NCI-H345 treated with DMSO at 0.1 percent for 48 hours (cell line): ENCODE data around the gene RNF149.
A peak's percentile ranks its signal among the peaks of the same experiment; 100 is the strongest.
"Not testable (repeated sequence)": the region's sequence is repeated elsewhere in the genome, so short reads cannot be mapped to it uniquely, and the experiment has no call there.

Source experiments
- DNase-seq: peaks from one replicate; lab custom pipeline; 2025; ENCODE audit not compliant: unreplicated experiment; lab: John Stamatoyannopoulos, UW

Gene RNF149

GRCh38 chr2:101258804-101259203 is 49.7 kb downstream of the RNF149 start:
- no peak for DNase-seq

DNA sequence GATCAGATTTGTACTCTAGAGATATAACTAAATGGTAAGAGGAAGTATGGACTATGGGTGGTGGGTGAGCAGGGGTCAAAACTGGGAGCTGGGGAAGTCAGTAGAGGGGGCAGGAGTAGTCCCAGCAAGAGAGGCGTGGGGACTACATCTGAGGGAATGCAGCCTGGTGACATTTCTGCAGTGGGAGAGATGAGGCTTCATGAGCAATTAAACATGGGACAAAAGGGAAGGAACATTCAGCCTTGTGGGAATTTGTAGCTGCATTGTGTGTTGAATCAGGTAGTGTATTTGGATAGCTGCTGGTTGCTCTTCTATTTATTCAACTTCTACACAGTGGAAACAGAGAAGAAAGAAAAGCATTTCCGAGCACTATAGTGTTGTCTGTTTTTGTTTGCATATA is 52.2 kb downstream of the RNF149 start:
- DNase-seq = no peak

GRCh38 chr2:101255501-101255900 is 53.0 kb downstream of the RNF149 start:
- DNase-seq = no peak

DNA sequence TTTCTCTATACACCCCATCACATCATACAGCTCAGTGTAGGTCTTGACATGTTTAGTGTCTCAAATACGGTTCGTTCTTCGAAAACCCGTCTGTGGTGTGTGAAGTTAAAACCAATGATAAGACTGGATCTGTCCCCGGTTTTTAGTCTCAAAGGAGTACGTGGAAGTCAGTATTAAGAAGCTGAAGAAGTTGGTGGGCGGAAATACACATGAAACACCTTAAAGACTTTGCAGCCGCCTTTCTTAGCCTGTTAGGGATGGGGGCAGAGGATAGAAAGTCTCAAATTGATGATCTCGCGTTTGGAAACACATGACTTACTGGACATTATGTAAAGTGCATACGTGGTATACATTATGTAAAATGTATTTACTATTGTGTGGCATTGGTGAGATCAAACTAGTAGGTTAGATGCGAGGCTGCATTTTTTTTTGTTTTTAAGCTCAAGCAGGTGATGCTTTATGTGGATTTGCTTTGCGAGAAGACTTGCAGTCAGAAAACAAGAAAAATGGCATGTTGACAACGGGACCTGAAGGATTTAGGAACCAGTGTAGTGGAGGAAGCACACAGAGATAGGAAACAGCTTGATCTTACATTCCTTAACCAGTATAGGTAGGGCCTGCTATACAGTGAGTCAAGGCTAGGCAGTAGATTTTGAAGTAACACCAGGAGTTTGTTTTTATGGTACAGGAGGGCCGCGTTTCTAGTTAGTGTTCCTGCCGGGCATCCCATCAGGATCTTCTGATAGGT is 54.6 kb downstream of the RNF149 start:
- no peak for DNase-seq

DNA sequence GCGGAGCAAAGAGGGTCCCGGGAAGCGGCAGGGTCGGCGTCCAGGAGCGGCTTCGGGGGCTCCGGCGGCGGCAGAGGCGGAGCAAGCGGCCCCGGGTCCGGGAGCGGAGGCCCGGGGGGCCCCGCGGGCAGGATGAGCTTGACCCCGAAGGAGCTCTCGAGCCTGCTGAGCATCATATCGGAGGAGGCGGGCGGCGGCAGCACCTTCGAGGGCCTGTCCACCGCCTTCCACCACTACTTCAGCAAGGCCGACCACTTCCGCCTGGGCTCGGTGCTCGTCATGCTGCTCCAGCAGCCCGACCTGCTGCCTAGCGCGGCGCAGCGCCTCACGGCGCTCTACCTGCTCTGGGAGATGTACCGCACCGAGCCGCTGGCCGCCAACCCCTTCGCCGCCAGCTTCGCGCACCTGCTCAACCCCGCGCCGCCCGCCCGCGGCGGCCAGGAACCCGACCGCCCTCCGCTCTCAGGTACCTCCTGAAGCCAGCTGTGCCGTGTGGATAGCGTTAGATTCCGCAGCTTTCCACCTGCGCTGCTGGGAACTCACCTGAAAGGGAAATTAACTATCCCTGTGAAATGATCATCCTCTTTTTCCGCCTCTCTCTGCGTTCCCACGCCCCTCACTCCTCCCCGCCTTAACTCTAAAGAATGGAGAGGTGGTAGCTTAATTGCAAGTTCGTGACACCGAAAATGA is 55.3 kb downstream of the RNF149 start:
- DNase-seq = peak; percentile 26

DNA sequence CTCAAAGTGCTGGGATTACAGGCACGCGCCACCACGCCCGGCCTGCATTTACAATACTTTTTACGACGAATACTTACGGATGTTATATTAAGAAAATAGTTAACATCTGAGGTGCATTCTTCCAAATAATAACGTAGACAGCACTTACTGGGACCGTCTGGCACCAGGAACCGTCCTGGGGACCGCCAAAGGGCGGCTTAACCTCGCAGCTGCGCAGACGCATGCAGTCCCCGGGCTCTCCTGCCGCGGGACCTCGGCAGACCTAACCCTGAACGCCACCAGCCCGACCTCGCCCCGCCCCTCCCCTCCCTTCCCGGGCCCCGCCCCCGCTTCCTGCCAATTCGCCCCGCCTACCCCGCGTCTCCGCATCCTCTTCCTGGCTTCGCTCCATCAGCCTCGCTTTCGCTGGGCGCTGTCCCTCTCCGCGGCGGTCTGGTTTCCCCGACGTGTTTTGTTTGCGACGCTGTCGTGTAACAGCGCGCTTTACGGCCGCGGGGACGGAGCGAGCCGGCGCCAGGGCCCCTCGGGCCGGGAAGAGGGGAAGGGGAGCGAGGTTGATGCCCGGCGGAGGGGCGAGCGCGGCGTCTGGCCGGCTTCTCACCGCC is 56.0 kb downstream of the RNF149 start, which contains the start of gene CNOT11:
CNOT11 (plus strand) TSS at position 479 of the 605 bp plus-strand sequence; CDS start at position 558, 79 bp downstream.
- peak; percentile 88 for DNase-seq

DNA sequence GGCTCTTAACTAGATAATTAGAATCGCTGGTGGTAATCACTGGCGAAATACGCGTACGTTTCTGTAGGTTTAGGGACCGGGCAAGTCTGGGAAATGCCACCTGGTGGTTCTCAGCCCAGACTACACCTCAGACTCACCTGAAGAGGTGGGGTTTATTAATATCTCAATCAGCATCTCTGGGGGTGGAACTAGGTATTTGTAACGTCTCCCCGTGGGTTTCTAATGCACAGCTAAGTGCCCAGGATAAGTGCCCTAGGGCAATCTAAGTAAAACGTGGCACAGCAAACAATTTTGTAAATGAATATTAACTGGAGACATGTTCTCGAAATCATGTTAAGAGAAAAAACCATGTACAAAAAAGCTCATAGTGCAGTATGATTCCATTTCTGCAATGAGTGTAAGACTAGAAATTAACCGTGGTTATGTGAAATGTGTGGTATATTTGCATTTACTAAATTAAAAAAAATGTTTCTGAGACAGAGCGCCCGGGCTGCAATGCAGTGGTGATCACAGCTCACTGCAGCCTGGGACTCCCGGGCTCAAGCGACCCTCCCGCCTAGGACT is 56.6 kb downstream of the RNF149 start:
- peak; percentile 63 for DNase-seq

- not testable (repeated sequence) for DNase-seq
Observed at GRCh38 chr2:101251246-101251781, 57.2 kb downstream of the RNF149 start.

DNA sequence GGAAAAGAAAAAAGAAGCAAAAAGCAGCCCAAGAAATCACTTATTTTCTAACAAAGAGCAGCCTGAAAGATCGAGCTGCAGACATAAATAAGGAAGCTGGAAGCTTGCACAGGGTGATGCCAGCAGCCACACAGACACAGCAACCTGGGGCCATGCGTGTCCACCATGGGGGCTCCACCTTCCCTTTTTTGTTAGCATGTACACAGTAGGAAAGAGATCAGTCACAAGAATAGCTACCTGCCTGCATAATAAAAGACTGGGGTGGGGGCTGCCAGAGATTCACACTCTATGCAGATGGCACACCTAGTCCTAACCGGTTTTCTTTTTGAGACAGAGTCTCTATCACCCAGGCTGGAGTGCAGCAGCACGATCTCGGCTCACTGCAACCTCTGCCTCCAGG is 58.7 kb downstream of the RNF149 start:
- no peak for DNase-seq

DNA sequence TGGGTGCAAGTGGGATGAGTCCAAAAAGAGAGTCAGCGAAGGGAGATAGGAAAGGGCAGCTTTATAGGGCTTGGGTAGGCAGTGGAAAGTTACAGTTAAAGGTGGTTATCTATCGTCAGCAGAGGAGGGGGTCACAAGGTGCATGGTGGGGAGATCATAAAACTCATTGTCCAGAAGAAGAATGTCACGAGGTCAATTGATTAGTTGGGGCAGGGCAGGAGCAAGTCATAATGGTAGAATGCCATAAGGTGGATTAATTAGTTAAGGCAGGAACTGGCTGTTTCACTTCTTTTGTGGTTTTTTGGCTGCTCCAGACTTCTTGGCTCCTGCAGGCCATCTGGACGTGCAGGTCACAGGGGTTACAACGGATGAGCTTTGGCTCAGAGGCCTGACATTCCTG is 59.7 kb downstream of the RNF149 start:
- not testable (repeated sequence) for DNase-seq

DNA sequence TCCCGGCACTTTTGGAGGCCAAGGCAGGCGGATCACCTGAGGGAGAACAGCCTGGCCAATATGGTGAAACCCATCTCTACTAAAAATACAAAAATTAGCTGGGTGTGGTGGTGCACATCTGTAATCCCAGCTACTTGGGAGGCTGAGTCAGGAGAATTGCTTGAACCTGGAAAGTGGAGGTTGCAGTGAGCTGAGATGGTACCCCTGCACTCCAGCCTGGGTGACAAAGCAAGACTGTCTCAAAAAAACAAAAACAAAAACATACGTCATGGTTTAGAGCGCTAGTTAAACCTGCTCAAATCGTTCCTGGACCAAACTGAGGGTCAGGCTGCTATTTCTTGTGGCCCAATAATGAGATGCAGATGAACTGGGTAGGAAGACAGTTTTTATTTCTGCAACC is 63.0 kb downstream of the RNF149 start:
- not testable (repeated sequence) for DNase-seq

- DNase-seq = not testable (repeated sequence)
Observed at GRCh38 chr2:101244899-101245298, 63.6 kb downstream of the RNF149 start.

DNA sequence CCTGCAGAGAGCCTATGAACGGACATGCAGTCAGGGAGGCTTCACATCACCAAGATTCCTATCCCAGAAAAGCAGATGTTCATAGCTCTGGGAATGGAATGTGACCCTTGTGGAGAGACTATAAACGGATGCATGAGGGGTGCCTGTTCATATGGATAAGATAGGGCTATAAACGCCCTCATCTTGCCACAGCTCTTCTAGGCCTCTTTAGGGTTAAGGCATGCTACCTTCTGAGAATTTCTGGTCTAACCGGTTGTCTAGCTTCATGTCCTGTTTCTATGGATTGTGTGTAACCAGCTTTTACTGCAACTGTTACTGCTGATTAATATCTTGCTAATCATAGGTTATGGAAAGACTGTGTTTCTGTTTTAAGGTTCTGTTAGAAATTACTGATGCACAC is 64.1 kb downstream of the RNF149 start:
- DNase-seq = not testable (repeated sequence)

GRCh38 chr2:101241158-101241557 is 67.3 kb downstream of the RNF149 start:
- DNase-seq = no peak

DNA sequence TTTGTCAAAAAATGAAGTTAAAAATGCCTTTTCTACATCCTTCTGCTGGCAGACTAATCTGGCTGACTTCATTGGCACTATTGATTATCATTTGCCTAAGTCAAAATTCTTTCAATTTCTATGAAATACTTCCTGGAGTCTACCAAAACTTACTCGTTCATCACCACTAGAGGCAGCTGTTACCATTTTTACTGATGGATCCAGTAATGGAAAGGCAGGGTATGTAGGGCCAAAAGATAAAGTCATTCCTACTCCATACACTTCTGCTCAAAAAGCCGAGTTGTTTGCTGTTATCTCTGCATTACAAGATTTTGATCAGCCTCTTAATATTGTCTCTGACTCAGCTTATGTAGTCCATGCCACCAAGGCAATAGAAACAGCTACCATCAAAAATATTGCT is 67.8 kb downstream of the RNF149 start:
- not testable (repeated sequence) for DNase-seq

GRCh38 chr2:101239760-101240118 is 68.8 kb downstream of the RNF149 start:
- not testable (repeated sequence) for DNase-seq

GRCh38 chr2:101238930-101239759 is 69.4 kb downstream of the RNF149 start:
- DNase-seq = no peak

- not testable (repeated sequence) for DNase-seq
Observed at GRCh38 chr2:101237944-101238343, 70.6 kb downstream of the RNF149 start.

- DNase-seq = not testable (repeated sequence)
Observed at GRCh38 chr2:101235956-101236355, 72.5 kb downstream of the RNF149 start.

GRCh38 chr2:101234169-101234938 is 74.1 kb downstream of the RNF149 start:
- DNase-seq = no peak
